ENCODE data around the gene CAVIN3.

- TF ChIP-seq CTCF (IDR thresholded peaks at IDR 0.05 in 2 of 3, conservative IDR thresholded peaks at IDR 0.05 in 1 of 3; ENCODE audit: control insufficient read depth in 2 of 3, extremely low read depth in 1 of 3, insufficient read depth in 1 of 3, low read depth in 3 of 3, low read length in 3 of 3) (no peak), POLR2A (IDR thresholded peaks at IDR 0.05; ENCODE audit: low read depth, low read length) (no peak), MYC (IDR thresholded peaks at IDR 0.05; ENCODE audit: insufficient read depth, insufficient read length, insufficient replicate concordance, low read length, severe bottlenecking) (no peak), RELA (IDR thresholded peaks at IDR 0.05; ENCODE audit: borderline replicate concordance, partially characterized antibody) (no peak), CHD2 (IDR thresholded peaks at IDR 0.05; ENCODE audit: borderline replicate concordance, low read depth, low read length) (no peak), RCOR1 (conservative IDR thresholded peaks at IDR 0.05; ENCODE audit: low read depth, low read length) (no peak), ZBTB11 (CRISPR knock-in tag; IDR thresholded peaks at IDR 0.05) (no peak), SREBF2 (IDR thresholded peaks at IDR 0.05; ENCODE audit: low read length) (no peak), BMI1 (IDR thresholded peaks at IDR 0.05; ENCODE audit: borderline replicate concordance) (no peak), SMC3 (IDR thresholded peaks at IDR 0.05; ENCODE audit: borderline replicate concordance, low read length) (no peak), GATAD2B (conservative IDR thresholded peaks at IDR 0.05; ENCODE audit: low read depth) (no peak)
These were observed 8.0 kb upstream of the CAVIN3 start for GRCh38 chr11:6328321-6328720.
